Stimulated activated naive CD8-positive, alpha-beta T cell treated with anti-CD3 and anti-CD28 coated beads, Interleukin-15, Interleukin-2, amounts not matched to agents 100 ng/mL and 50 ng/mL, for 24 hours (primary cell): Measurements from ENCODE around the gene PRKAG2.

ENCODE experiments used
- H3K27ac Mint-ChIP-seq: one replicate; pipeline ENCODE4 v1.8.0; 2021; ENCODE audit warnings: mild to moderate bottlenecking, mixed read lengths
- H3K27me3 Mint-ChIP-seq: one replicate; pipeline ENCODE4 v1.8.0; 2021; ENCODE audit warnings: mixed read lengths
- H3K36me3 Mint-ChIP-seq: one replicate; pipeline ENCODE4 v1.8.0; 2021; ENCODE audit warnings: low read depth, mixed read lengths
- H3K4me1 Mint-ChIP-seq: one replicate; pipeline ENCODE4 v1.8.0; 2021; ENCODE audit warnings: low read depth, mixed read lengths
- H3K4me3 Mint-ChIP-seq: one replicate; pipeline ENCODE4 v1.8.0; 2021; ENCODE audit warnings: mild to moderate bottlenecking, mixed read lengths
- H3K9me3 Mint-ChIP-seq: one replicate; pipeline ENCODE4 v1.8.0; 2021; ENCODE audit warnings: mixed read lengths

The PRKAG2 gene

GRCh38 chr7:151709141-151710038 is 167.5 kb downstream of the PRKAG2 start:
- H3K4me1 Mint-ChIP-seq, result peaks cover 9% of the 10 kb centered on the region
- H3K27me3 Mint-ChIP-seq, result no peaks in the 10 kb centered on the region
- H3K9me3 Mint-ChIP-seq, result no peaks in the 10 kb centered on the region
- peaks cover 10% of the 10 kb centered on the region for H3K36me3 Mint-ChIP-seq
- H3K27ac Mint-ChIP-seq, result no peak overlapping the region
- H3K4me3 Mint-ChIP-seq, result no peak overlapping the region

GRCh38 chr7:151708610-151709009 is 168.3 kb downstream of the PRKAG2 start:
- H3K27me3 Mint-ChIP-seq, result no peaks in the 10 kb centered on the region
- H3K27ac Mint-ChIP-seq, result no peak overlapping the region
- no peak overlapping the region for H3K4me3 Mint-ChIP-seq
- H3K9me3 Mint-ChIP-seq, result no peaks in the 10 kb centered on the region
- H3K36me3 Mint-ChIP-seq, result peaks cover 10% of the 10 kb centered on the region
- H3K4me1 Mint-ChIP-seq, result peaks cover 9% of the 10 kb centered on the region

- Mint-ChIP-seq H3K4me1 (peaks cover 7% of the 10 kb centered on the region), H3K4me3 (no peak overlapping the region), H3K9me3 (no peaks in the 10 kb centered on the region), H3K27ac (no peak overlapping the region), H3K36me3 (peaks cover 10% of the 10 kb centered on the region), H3K27me3 (no peaks in the 10 kb centered on the region)
Observed at GRCh38 chr7:151707757-151708156, 169.2 kb downstream of the PRKAG2 start.

- peaks cover under 1% of the 10 kb centered on the region for H3K4me1 Mint-ChIP-seq
- H3K27ac Mint-ChIP-seq, result no peak overlapping the region
- peaks cover 10% of the 10 kb centered on the region for H3K36me3 Mint-ChIP-seq
- no peaks in the 10 kb centered on the region for H3K27me3 Mint-ChIP-seq
- H3K9me3 Mint-ChIP-seq, result no peaks in the 10 kb centered on the region
- no peak overlapping the region for H3K4me3 Mint-ChIP-seq
Observed at GRCh38 chr7:151707105-151707469, 169.8 kb downstream of the PRKAG2 start.

- H3K9me3 Mint-ChIP-seq, result no peaks in the 10 kb centered on the region
- no peaks in the 10 kb centered on the region for H3K27me3 Mint-ChIP-seq
- H3K36me3 Mint-ChIP-seq, result peaks cover 10% of the 10 kb centered on the region
- no peak overlapping the region for H3K4me3 Mint-ChIP-seq
- no peak overlapping the region for H3K27ac Mint-ChIP-seq
- no peaks in the 10 kb centered on the region for H3K4me1 Mint-ChIP-seq
Observed at GRCh38 chr7:151706277-151707104, 170.4 kb downstream of the PRKAG2 start.

- Mint-ChIP-seq H3K4me3 (no peak overlapping the region), H3K9me3 (no peaks in the 10 kb centered on the region)
Observed at GRCh38 chr7:151705636-151706276, 171.2 kb downstream of the PRKAG2 start.

GRCh38 chr7:151704960-151705635 is 171.8 kb downstream of the PRKAG2 start:
- no peaks in the 10 kb centered on the region for H3K27me3 Mint-ChIP-seq
- H3K36me3 Mint-ChIP-seq, result peaks cover 10% of the 10 kb centered on the region
- H3K27ac Mint-ChIP-seq, result no peak overlapping the region
- no peak overlapping the region for H3K4me3 Mint-ChIP-seq
- H3K4me1 Mint-ChIP-seq, result no peaks in the 10 kb centered on the region
- no peaks in the 10 kb centered on the region for H3K9me3 Mint-ChIP-seq

More at GRCh38 chr7:151705636-151706276, 171.2 kb downstream of the PRKAG2 start:
- H3K27me3 Mint-ChIP-seq, result no peaks in the 10 kb centered on the region
- H3K36me3 Mint-ChIP-seq, result peaks cover 10% of the 10 kb centered on the region
- H3K4me1 Mint-ChIP-seq, result no peaks in the 10 kb centered on the region
- no peak overlapping the region for H3K27ac Mint-ChIP-seq

GRCh38 chr7:151704299-151704959 is 172.5 kb downstream of the PRKAG2 start:
- Mint-ChIP-seq H3K4me3 (no peak overlapping the region), H3K36me3 (peaks cover 6% of the 10 kb centered on the region), H3K4me1 (no peaks in the 10 kb centered on the region), H3K9me3 (no peaks in the 10 kb centered on the region), H3K27ac (no peak overlapping the region), H3K27me3 (no peaks in the 10 kb centered on the region)

GRCh38 chr7:151702961-151703360 is 174.0 kb downstream of the PRKAG2 start:
- H3K27ac Mint-ChIP-seq, result no peak overlapping the region
- H3K27me3 Mint-ChIP-seq, result no peaks in the 10 kb centered on the region
- H3K9me3 Mint-ChIP-seq, result no peaks in the 10 kb centered on the region
- H3K4me1 Mint-ChIP-seq, result peaks cover 3% of the 10 kb centered on the region
- H3K4me3 Mint-ChIP-seq, result no peak overlapping the region
- H3K36me3 Mint-ChIP-seq, result no peaks in the 10 kb centered on the region

- no peak overlapping the region for H3K27ac Mint-ChIP-seq
- no peaks in the 10 kb centered on the region for H3K27me3 Mint-ChIP-seq
- peaks cover 8% of the 10 kb centered on the region for H3K4me1 Mint-ChIP-seq
- no peaks in the 10 kb centered on the region for H3K9me3 Mint-ChIP-seq
- H3K36me3 Mint-ChIP-seq, result no peaks in the 10 kb centered on the region
- H3K4me3 Mint-ChIP-seq, result no peak overlapping the region
Observed at GRCh38 chr7:151700586-151701165, 176.2 kb downstream of the PRKAG2 start.

- Mint-ChIP-seq H3K27ac (no peak overlapping the region), H3K27me3 (no peaks in the 10 kb centered on the region), H3K4me3 (no peak overlapping the region), H3K36me3 (no peaks in the 10 kb centered on the region), H3K4me1 (peaks cover 14% of the 10 kb centered on the region), H3K9me3 (no peaks in the 10 kb centered on the region)
Observed at GRCh38 chr7:151699928-151700319, 177.0 kb downstream of the PRKAG2 start.

- Mint-ChIP-seq H3K9me3 (no peaks in the 10 kb centered on the region), H3K27me3 (no peaks in the 10 kb centered on the region), H3K4me1 (peaks cover 20% of the 10 kb centered on the region), H3K27ac (no peak overlapping the region), H3K36me3 (no peaks in the 10 kb centered on the region), H3K4me3 (no peak overlapping the region)
Observed at GRCh38 chr7:151699147-151699927, 177.6 kb downstream of the PRKAG2 start.

GRCh38 chr7:151697942-151698341 is 179.0 kb downstream of the PRKAG2 start:
- no peaks in the 10 kb centered on the region for H3K9me3 Mint-ChIP-seq
- H3K4me3 Mint-ChIP-seq, result no peak overlapping the region
- H3K27ac Mint-ChIP-seq, result no peak overlapping the region
- no peaks in the 10 kb centered on the region for H3K36me3 Mint-ChIP-seq
- H3K27me3 Mint-ChIP-seq, result no peaks in the 10 kb centered on the region
- H3K4me1 Mint-ChIP-seq, result peaks cover 20% of the 10 kb centered on the region
